ENCODE results near the gene VPS45.

VPS45 gene

GRCh38 chr1:150156868-150157603, 89.5 kb downstream of the VPS45 start:
- Histone ChIP-seq H4K20me1 (ENCODE audit: low read depth, low read length) (no peaks in the 10 kb centered on the region), H3K27me3 (ENCODE audit: low read length) (no peaks in the 10 kb centered on the region), H3K36me3 (ENCODE audit: low read length) (no peaks in the 10 kb centered on the region), H3K79me2 (ENCODE audit: insufficient read depth, low read length) (no peaks in the 10 kb centered on the region), H3K4me2 (ENCODE audit: low read depth, low read length, poor library complexity, severe bottlenecking) (no peak overlapping the region), H3K9me2 (replicated peaks; ENCODE audit: insufficient read depth, low read length) (no peaks in the 10 kb centered on the region), H3K9me3 (ENCODE audit: insufficient read depth, low read length) (no peaks in the 10 kb centered on the region), H3K9ac (ENCODE audit: low read length) (no peak overlapping the region), H3F3A (ENCODE audit: insufficient read depth) (peaks cover 31% of the 10 kb centered on the region), H3K4me3 (ENCODE audit: insufficient read depth, low read length, poor library complexity, severe bottlenecking) (no peak overlapping the region), H3K27ac (ENCODE audit: low read depth, low read length) (no peak overlapping the region), H2AFZ (ENCODE audit: low read depth, low read length, severe bottlenecking) (no peak overlapping the region)
- no peak for TF ChIP-seq EZH2phosphoT487 (conservative IDR thresholded peaks at IDR 0.05; ENCODE audit: low read length)
- TF ChIP-seq CTCF (IDR thresholded peaks at IDR 0.05; ENCODE audit: insufficient read depth, low read length, poor library complexity, severe bottlenecking), result no peak

GRCh38 chr1:150159550-150159949, 92.0 kb downstream of the VPS45 start:
- H3K9me3 ChIP-seq (ENCODE audit: insufficient read depth, low read length), result no peaks in the 10 kb centered on the region
- H3K9ac ChIP-seq (ENCODE audit: low read length), result peak overlapping the region; percentile 51
- H3K36me3 ChIP-seq (ENCODE audit: low read length), result no peaks in the 10 kb centered on the region
- H3K27ac ChIP-seq (ENCODE audit: low read depth, low read length), result peak overlapping the region; percentile 81
- peak overlapping the region; percentile 45 for H3K4me3 ChIP-seq (ENCODE audit: insufficient read depth, low read length, poor library complexity, severe bottlenecking)
- peak overlapping the region; percentile 77 for H3K4me2 ChIP-seq (ENCODE audit: low read depth, low read length, poor library complexity, severe bottlenecking)
- no peaks in the 10 kb centered on the region for H3K9me2 ChIP-seq (replicated peaks; ENCODE audit: insufficient read depth, low read length)
- no peaks in the 10 kb centered on the region for H4K20me1 ChIP-seq (ENCODE audit: low read depth, low read length)
- H3K79me2 ChIP-seq (ENCODE audit: insufficient read depth, low read length), result no peaks in the 10 kb centered on the region
- no peaks in the 10 kb centered on the region for H3K27me3 ChIP-seq (ENCODE audit: low read length)
- H2AFZ ChIP-seq (ENCODE audit: low read depth, low read length, severe bottlenecking), result peak overlapping the region; percentile 70
- peaks cover 23% of the 10 kb centered on the region for H3F3A ChIP-seq (ENCODE audit: insufficient read depth)
- no peak for TF ChIP-seq CTCF (IDR thresholded peaks at IDR 0.05; ENCODE audit: insufficient read depth, low read length, poor library complexity, severe bottlenecking)
- no peak for TF ChIP-seq EZH2phosphoT487 (conservative IDR thresholded peaks at IDR 0.05; ENCODE audit: low read length)

GRCh38 chr1:150160964-150161621, 93.5 kb downstream of the VPS45 start:
- no peaks in the 10 kb centered on the region for H3K79me2 ChIP-seq (ENCODE audit: insufficient read depth, low read length)
- peaks cover 23% of the 10 kb centered on the region for H3F3A ChIP-seq (ENCODE audit: insufficient read depth)
- H3K36me3 ChIP-seq (ENCODE audit: low read length), result no peaks in the 10 kb centered on the region
- H3K27ac ChIP-seq (ENCODE audit: low read depth, low read length), result peak overlapping the region; percentile 81
- no peaks in the 10 kb centered on the region for H3K9me2 ChIP-seq (replicated peaks; ENCODE audit: insufficient read depth, low read length)
- no peaks in the 10 kb centered on the region for H4K20me1 ChIP-seq (ENCODE audit: low read depth, low read length)
- no peak overlapping the region for H2AFZ ChIP-seq (ENCODE audit: low read depth, low read length, severe bottlenecking)
- H3K27me3 ChIP-seq (ENCODE audit: low read length), result no peaks in the 10 kb centered on the region
- TF ChIP-seq EZH2phosphoT487 (conservative IDR thresholded peaks at IDR 0.05; ENCODE audit: low read length) (no peak), CTCF (IDR thresholded peaks at IDR 0.05; ENCODE audit: insufficient read depth, low read length, poor library complexity, severe bottlenecking) (no peak)
- peak overlapping the region; percentile 28; the same call in 1 of the 2 replicates for H3K9ac ChIP-seq (ENCODE audit: low read length)
- peak overlapping the region; percentile 77 for H3K4me2 ChIP-seq (ENCODE audit: low read depth, low read length, poor library complexity, severe bottlenecking)
- no peaks in the 10 kb centered on the region for H3K9me3 ChIP-seq (ENCODE audit: insufficient read depth, low read length)
- H3K4me3 ChIP-seq (ENCODE audit: insufficient read depth, low read length, poor library complexity, severe bottlenecking), result no peak overlapping the region

All from SU-DHL-6 (cell line).